Vagina (tissue), 2 donors: Measurements from ENCODE around the gene TH. TPM values are rescaled to one million over a fixed set of nuclear protein-coding genes. Genes with fewer than 3 reads are reported as not detected.

Source experiments
- DNase-seq, 2 donors: peaks; one replicate each; pipeline ENCODE4 v3.0.0-alpha.2; 2017; ENCODE audit errors: extremely low spot score in 2 of 2
- H3K27ac ChIP-seq: fragments of 200-600 bp; sonication (generic); one replicate; pipeline ENCODE4 v1.5.1; 2019
- H3K27me3 ChIP-seq: fragments of 200-600 bp; sonication (generic); one replicate; pipeline ENCODE4 v1.5.1; 2019
- H3K36me3 ChIP-seq, 2 donors: fragments of 200-600 bp; sonication (generic); one replicate each; pipeline ENCODE4 v1.5.1; 2017 to 2019
- H3K4me1 ChIP-seq: fragments of 200-600 bp; sonication (generic); one replicate; pipeline ENCODE4 v1.5.1; 2019
- H3K4me3 ChIP-seq, 2 donors: fragments of 200-600 bp; sonication (generic); 1 replicate in 1 of 2; 2 replicates in 1 of 2; pipeline ENCODE4 v1.5.1; 2016 to 2019
- H3K9me3 ChIP-seq: fragments of 200-600 bp; sonication (generic); one replicate; pipeline ENCODE4 v1.5.1; 2019
- CTCF ChIP-seq, 3 experiments: fragments of 450-650 bp in 2 of 3; fragments of 200-600 bp in 1 of 3; sonication (generic) in 1 of 3; IDR thresholded peaks; one replicate each; pipeline ENCODE4 v1.5.1; 2017 to 2019; ENCODE audit warnings: antibody characterized with exemption in 3 of 3, mild to moderate bottlenecking in 2 of 3, moderate library complexity in 2 of 3
- POLR2A ChIP-seq, 2 donors: fragments of 450-650 bp; IDR thresholded peaks; one replicate each; pipeline ENCODE4 v1.6.1; 2017; ENCODE audit warnings: antibody characterized with exemption in 2 of 2, mild to moderate bottlenecking in 2 of 2, moderate library complexity in 2 of 2
- POLR2AphosphoS5 ChIP-seq, 2 donors: sonication (generic); formaldehyde crosslinking; IDR thresholded peaks; one replicate each; pipeline ENCODE4 v1.9.0; 2017; ENCODE audit warnings: antibody characterized with exemption in 2 of 2, mild to moderate bottlenecking in 2 of 2, low read depth in 1 of 2; ENCODE audit not compliant: insufficient read depth in 1 of 2
- intact Hi-C: fragments of 100-400 bp; cut with DNase I; formaldehyde crosslinking; loops from one replicate; pipeline ENCODE4 v1.15.1; 2023
- total RNA-seq: library from RNA; depleted of rRNA; stranded (reverse); fragments of >200 nt; gene quantifications from one replicate; pipeline ENCODE4 v1.2.3, GENCODE V29; 2016

The TH gene
- total RNA-seq, 1 donor from 2014 or later = 21.9 TPM

GRCh38 chr11:2173150-2173693 lies 1.6 kb upstream of the TH start:
- Histone ChIP-seq H3K9me3 (no peaks in the 10 kb centered on the region), H3K27me3 (no peaks in the 10 kb centered on the region), H3K27ac (no peak overlapping the region), H3K4me3 (no peak overlapping the region), H3K36me3 (no peaks in the 10 kb centered on the region), H3K4me1 (peaks cover 6% of the 10 kb centered on the region)
- no peak for TF ChIP-seq POLR2AphosphoS5 (IDR thresholded peaks at IDR 0.05; ENCODE audit: insufficient read depth in 1 of 2, low read depth in 1 of 2)
- no peak for TF ChIP-seq CTCF (IDR thresholded peaks at IDR 0.05)
- intact Hi-C loops = no loop called here
- DNase-seq = no peak

- intact Hi-C loops = no loop called here
- Histone ChIP-seq H3K4me3 (no peak overlapping the region), H3K36me3 (no peaks in the 10 kb centered on the region), H3K4me1 (peaks cover 6% of the 10 kb centered on the region), H3K27me3 (no peaks in the 10 kb centered on the region), H3K27ac (no peak overlapping the region), H3K9me3 (no peaks in the 10 kb centered on the region)
- DNase-seq = no peak
- TF ChIP-seq POLR2AphosphoS5 (IDR thresholded peaks at IDR 0.05; ENCODE audit: insufficient read depth in 1 of 2, low read depth in 1 of 2) (no peak), POLR2A (IDR thresholded peaks at IDR 0.05) (no peak), CTCF (IDR thresholded peaks at IDR 0.05) (no peak)
Measured at GRCh38 chr11:2172676-2173075, 1.1 kb upstream of the TH start.

GRCh38 chr11:2169626-2170570 lies 1.7 kb downstream of the TH start:
- TF ChIP-seq POLR2A (IDR thresholded peaks at IDR 0.05) (no peak), CTCF (IDR thresholded peaks at IDR 0.05) (no peak), POLR2AphosphoS5 (IDR thresholded peaks at IDR 0.05; ENCODE audit: insufficient read depth in 1 of 2, low read depth in 1 of 2) (no peak)
- no peaks in the 10 kb centered on the region for H3K9me3 ChIP-seq
- H3K36me3 ChIP-seq = no peaks in the 10 kb centered on the region
- no peak for DNase-seq
- no peak overlapping the region for H3K27ac ChIP-seq
- H3K4me1 ChIP-seq = peaks cover 7% of the 10 kb centered on the region
- intact Hi-C loops = no loop called here
- no peaks in the 10 kb centered on the region for H3K27me3 ChIP-seq
- H3K4me3 ChIP-seq = no peak overlapping the region

GRCh38 chr11:2169005-2169378 lies 2.6 kb downstream of the TH start:
- Histone ChIP-seq H3K27ac (no peak overlapping the region), H3K9me3 (no peaks in the 10 kb centered on the region), H3K4me3 (no peak overlapping the region), H3K36me3 (no peaks in the 10 kb centered on the region), H3K27me3 (no peaks in the 10 kb centered on the region), H3K4me1 (peaks cover 7% of the 10 kb centered on the region)
- TF ChIP-seq CTCF (IDR thresholded peaks at IDR 0.05) = no peak
- TF ChIP-seq POLR2A (IDR thresholded peaks at IDR 0.05) = no peak
- TF ChIP-seq POLR2AphosphoS5 (IDR thresholded peaks at IDR 0.05; ENCODE audit: insufficient read depth in 1 of 2, low read depth in 1 of 2) = no peak
- intact Hi-C loops = no loop called here
- no peak for DNase-seq
